Inflammatory macrophage treated with lipopolysaccharide for 4 hours (primary cell): ENCODE results near the gene HNRNPA2B1.
A peak's percentile ranks its signal among the peaks of the same experiment; 100 is the strongest.

Experiments used
- DNase-seq: peaks from one replicate; pipeline ENCODE4 v3.0.0-alpha.2; 2020

Gene HNRNPA2B1

DNA sequence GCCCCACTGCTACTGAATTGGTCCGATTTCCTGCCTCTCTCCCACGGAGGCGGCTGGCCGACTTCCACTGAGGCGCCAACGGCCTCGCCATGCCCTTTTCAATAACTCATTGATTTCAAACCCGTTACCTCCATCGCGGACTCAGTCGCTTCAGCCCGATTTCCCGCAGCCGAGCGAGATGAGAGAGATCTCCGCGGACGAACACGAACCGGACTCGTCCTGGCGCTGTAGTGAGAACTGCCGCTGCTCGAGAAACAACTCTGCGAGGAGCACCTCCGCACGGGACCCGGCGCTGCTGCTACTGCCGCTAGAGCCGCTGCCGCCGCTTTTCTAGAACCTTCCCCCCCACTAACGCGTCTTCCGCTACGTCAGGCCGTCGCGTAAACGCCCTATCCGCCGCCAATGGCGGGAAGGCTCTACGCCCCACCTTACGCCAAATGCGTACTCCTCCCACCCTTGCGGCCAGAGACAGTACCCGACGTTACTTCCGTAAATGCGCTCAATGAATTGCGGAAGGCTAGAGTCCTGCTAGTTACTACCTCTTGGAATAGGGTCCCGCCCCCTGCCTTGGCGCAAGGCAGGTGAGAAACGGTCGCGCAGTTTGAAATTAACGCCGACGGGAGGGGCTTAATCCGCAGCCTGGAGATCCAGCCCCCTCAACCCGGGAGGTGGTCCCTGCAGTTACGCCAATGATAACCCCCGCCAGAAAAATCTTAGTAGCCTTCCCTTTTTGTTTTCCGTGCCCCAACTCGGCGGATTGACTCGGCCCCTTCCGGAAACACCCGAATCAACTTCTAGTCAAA is at the start of gene HNRNPA2B1:
HNRNPA2B1 (minus strand) TSS at position 303 of the 803 bp plus-strand sequence; CDS start at position 134, 169 bp downstream.
- peak; percentile 96 for DNase-seq

DNA sequence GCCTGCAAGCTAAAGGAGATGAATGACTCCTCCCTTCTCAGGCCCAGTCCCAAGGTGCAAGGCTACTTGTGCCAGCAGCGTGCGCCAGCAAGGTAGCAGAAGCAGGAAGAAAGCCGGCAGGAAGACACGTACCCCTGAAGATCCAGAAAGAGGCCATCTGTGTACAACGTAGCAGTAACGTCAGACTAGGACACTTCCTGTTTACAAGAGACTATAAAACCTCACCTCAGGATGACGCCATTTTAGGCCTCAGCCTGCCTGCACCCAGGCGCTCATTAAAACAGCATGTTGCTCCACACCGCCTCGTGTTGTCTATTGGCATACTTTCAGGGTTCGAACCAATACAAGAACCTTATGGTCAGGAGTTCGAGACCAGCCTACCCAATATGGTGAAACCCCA is 49.7 kb upstream of the HNRNPA2B1 start:
- no peak for DNase-seq

DNA sequence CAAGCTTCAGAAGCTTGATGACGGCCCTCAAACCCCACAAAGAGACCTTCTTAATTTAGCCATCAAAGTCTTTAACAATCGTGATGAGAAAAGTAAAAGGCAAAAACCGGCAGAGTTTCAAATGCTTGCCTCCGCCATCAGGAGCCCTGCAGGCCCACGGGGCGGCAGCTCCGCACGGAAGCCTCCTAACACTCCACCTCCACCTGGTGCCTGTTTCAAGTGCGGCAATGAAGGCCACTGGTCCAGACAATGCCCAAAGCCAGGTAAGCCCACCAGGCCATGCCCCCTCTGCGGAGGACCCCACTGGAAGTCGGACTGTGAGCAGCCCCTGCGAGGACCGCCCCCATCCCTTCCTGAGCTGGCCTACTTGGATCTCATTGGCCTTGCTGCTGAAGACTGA is 44.6 kb upstream of the HNRNPA2B1 start:
- no peak for DNase-seq

DNA sequence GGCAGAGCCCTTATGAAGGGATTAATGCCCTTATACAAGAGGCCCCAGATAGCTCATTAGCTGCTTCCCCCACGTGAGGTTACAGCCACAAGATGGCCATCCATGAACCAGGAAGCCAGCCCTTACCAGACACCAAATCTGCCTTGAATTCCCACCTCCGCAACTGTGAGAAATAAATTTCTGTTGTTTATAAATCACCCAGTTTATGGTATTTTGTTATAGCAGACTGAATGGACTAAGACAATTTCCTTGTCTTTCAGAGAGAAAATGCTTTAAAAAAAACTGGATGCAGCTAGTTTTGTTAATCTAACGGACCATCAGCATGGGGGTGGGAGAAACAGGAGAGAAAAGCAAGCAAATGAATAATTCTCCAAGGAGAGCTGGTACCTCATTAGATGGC is 37.5 kb upstream of the HNRNPA2B1 start:
- DNase-seq: no peak

DNA sequence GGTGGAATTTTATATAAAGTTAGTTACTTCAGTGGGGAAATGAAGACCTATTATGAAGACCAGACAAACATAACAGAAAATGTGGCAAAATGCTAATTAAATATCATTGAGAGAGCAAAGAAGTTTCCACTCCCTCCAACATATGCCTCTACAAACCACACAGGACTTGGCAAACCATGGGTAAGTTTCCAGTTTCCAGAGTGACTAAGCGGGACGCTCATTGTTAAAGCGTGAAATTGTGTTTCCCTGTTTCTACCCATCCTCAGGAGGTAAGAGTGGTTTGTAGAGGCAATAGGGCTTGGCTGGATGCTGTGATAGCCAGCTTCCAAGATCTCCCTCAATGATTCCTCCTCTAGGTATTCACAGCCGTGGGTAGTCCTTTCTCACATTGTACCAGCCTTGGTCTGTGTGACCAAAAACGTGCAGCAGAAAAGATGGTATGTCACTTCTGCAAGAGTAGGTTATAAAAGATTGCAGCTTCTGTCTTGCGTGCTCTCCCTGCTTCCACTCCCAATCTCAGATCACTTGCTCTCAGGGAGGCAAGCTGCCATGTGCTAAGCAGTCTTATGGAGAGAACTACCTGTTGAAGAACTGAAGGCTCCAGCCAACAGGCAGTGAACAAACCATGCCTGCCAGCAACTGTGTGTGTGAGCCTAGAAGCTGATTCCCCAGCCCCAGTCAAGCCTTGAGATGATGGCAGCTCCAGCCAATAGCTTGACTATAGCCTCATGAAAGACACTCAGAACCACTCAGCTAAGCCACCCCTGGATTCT is 36.7 kb upstream of the HNRNPA2B1 start:
- peak; percentile 23 for DNase-seq

DNA sequence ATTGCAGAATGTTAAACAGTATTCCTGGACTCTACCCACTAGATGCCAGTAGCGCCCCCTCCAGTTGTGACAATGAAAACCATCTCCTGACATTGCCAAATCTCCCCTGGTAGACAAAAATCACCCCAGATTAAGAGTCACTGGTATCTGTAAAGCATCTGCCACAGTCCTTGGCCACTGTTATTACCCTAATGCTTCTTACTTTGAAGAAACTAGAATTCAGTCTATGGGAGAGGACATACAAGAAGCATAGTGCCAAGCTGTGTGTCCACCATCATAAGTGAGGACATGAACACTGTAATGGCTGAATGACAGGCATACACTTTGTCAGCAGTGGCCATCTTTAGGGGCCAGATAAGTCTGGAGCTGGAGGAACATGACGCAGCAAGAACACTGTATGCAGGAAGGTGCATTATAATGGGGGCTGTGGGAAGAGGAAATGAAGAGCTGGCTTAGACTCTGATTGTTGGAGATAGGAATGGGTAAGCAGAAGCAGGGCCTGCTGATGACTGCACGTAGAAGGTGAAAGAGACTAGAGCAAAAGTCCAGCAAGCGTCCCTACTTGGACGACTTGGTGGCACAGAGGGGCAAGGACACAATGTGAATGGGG is 33.5 kb upstream of the HNRNPA2B1 start:
- DNase-seq: no peak

DNA sequence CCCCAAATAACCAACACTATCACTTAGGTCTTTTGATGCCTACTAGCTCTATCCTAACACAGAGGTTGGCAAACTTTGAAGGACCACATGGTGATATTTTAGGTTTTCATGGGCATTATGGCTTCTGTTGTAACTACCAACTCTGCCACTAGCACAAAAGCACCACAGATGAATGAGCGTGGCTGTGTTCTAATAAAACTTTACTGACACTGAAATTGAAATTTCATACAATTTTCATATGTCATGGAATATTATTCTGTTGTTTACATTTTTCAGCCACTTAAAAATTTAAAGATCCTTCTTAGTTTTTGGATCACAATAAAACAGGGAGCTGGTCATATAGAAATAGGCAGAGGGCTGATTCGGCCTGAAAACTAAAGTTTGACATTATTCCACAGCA is 27.4 kb upstream of the HNRNPA2B1 start:
- DNase-seq: no peak

DNA sequence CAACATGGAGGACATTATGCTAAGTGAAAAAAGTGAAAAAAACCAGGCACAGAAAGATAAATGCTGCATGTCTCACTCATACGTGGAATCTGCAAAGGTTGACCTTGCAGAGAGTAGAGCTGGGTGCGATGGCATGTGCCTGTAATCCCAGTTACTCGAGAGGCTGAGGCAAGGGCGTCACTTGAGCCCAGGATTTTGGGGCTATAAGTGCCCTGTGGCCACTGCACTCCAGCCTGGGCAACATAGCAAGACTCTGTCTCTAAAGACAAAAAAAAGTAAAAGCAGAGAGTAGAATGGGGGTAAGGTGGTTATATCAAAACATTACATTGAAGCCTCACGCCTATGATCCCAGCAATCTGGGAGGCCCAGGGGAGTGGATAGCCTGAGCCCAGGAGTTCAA is 23.8 kb upstream of the HNRNPA2B1 start:
- no peak for DNase-seq

DNA sequence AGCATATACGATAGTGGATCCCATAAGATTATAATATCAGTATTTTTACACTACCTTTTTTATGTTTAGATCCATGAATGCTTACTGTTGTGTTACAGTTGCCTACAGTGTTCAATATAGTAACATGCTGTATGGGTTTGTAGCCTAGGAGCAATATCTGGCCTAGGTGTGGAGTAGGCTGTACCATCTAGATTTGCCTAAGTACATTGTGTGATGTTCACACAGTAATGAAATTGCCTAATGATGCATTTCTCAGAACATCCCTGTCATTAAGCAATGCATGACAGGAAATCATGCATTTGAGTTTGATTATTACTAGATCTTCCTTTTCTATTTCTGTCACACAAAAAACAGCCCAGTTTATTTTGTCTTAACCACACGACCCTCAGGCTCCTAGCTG is 15.5 kb upstream of the HNRNPA2B1 start:
- peak; percentile 71 for DNase-seq

DNA sequence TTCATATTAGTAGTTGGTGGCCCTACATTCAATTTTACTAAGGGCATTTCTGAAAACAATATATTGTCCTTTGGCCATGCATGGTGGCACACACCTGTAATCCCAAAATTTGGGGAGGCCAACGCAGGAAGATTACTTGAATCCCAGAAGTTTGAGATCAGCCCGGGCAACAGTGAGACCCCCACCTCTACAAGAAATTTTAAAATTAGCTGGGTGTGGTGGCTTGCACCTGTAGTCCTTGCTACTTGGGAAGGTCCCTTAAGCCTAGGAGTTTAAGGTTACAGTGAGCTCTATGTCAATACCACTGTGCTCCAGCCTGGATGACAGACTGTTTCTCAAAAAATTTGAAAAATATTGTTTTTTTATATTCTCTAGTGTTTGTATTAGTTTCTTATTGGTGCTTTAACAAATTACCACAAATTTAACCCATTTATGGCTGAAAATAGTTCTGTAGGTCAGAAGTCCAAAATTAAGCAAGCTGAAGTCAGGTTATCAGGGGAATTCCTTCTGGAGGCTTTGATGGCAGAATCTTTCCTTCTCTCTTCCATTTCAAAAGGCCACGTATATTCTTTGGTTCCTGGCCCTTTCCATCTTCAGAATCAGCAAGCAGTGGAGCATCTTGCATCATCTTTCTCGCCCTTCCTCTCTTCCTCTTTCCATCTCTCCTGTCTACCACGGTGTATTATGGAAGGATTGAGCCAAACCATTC is 13.4 kb upstream of the HNRNPA2B1 start:
- peak; percentile 14 for DNase-seq

DNA sequence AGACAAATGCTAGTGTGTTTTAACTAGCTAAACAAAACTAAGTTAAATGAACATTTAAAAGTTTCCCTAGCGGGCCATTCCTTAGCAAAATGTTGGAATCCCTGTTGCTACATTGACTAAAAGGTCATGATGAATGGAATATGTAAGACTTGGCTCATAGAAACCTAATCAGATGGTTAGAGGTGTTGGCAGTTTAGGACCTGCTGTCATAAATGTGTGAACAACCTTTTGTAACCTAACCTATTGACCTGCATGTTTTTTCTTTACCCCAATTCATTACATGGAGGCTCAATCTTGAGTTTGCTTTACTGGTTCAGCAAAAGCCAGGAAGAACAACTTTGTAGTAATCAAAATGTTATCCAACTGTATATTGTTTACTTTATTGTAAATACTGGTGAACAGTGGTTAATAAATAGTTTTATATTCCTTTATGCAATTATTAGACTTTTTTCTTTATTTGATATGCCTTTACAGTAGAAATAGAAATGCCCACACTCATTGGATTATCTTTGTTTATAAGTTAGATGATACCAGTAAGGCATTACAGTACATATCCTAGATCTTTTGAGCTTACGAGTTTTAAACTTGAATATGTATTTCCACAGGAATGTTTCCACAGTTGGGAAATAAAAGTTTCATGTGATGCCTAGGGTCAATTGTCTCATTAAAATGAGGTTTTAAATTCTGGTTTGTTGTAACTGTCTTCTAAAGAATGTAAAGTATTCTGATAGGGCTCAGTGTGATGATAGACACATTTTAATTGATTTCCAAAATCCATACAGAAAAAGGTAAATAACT is 12.6 kb upstream of the HNRNPA2B1 start:
- no peak for DNase-seq

DNA sequence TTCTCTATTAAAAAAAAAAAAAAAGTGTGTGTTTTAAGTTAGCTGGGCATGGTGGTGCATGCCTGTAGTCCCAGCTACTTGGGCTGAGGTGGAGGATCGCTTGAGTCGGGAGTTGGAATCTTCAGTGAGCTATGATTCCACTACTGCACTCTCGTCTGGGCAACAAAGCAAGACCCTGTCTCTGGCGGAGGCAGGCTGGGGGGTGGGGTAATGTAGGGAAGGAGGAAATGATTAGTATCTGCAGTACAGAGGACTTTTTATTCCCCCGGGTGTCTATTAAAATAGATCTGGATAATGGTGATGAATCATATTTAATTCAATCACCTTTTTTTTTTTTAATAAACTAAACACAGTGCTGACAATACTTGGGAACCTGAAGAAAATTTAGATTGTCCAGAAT is 7.5 kb upstream of the HNRNPA2B1 start:
- DNase-seq: no peak

DNA sequence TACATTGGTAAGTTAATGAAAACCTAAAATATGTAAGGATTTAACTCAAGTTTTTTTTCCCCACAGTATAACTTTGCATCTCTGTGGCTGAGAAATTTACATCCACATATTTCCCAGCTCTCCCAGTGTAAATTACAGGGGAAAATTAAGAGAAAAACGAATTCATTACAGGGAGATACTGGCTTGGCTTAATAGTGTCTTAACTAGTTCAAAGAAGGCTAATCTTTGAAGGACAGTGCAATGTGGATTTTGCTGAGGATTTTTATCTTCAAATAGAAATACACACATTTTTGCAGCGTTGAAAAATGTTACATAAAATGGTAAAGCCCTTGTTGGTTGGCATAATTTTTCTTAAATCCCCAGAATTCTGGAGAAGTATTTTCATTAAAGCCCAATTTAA is 2.5 kb upstream of the HNRNPA2B1 start:
- DNase-seq: no peak

DNA sequence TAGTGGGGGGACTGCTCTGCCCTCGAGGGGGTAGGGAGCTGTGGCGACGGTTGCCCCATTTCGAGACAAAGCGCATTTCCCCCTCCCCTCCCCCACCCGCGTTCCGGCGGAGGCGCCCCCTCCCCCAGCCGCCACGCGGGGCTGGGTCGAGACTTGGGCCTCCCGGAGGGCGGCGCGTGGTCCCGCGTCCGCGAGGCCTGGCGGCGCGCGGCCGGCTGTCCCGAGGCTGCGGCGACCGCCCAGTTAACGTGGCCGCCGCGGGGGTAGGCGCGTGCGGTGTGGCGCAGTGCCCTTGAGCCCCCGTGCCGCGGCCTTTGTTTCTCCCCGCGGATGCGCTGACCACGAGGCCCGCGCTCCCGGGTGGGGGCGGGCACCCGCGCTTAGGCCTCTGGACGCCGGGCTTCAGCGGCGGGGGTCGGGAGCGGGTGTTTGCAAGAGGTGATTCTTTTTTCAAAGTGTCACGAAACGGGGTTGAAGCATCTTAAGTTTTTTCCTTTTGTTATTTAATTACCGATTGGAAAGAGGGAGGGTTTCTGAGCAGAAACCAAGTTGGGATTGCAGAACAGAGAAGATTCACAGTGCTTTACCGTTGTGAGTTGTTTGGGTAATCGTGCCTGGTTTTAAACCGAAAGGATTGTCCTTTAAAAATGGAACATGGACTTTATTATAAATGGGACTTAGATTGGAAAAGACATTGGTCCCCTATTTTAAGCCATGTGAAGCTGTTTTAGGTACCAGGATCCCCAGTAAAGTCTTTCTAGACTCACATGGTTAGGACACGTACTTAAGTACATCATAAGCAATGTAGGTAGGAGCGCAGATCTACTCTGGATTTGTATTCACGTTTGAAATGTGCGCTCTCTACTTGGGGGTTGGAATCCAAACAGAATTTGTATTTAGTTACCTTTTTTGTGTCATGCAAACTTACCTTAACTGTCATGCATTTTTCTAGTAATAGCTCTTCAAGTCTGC is 1.8 kb upstream of the HNRNPA2B1 start:
- peak; percentile 40 for DNase-seq

DNA sequence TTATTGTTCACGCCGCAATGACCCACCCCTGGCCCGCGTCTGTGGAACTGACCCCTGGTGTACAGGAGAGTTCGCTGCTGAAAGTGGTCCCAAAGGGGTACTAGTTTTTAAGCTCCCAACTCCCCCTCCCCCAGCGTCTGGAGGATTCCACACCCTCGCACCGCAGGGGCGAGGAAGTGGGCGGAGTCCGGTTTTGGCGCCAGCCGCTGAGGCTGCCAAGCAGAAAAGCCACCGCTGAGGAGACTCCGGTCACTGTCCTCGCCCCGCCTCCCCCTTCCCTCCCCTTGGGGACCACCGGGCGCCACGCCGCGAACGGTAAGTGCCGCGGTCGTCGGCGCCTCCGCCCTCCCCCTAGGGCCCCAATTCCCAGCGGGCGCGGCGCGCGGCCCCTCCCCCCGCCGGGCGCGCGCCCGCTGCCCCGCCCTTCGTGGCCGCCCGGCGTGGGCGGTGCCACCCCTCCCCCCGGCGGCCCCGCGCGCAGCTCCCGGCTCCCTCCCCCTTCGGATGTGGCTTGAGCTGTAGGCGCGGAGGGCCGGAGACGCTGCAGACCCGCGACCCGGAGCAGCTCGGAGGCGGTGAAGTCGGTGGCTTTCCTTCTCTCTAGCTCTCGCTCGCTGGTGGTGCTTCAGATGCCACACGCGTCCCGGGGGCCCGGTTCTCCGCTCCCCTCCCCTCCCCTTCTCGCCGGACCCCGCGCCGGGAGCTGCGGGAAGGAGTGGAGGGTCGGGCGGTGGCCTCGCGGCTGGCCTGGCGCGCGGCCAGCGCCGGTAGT is 887 bp upstream of the HNRNPA2B1 start, which contains the start of gene CBX3:
CBX3 (plus strand) TSS at position 499 of the 772 bp plus-strand sequence. CDS start 1,254 bp downstream, outside the sequence.
- peak; percentile 83 for DNase-seq

DNA sequence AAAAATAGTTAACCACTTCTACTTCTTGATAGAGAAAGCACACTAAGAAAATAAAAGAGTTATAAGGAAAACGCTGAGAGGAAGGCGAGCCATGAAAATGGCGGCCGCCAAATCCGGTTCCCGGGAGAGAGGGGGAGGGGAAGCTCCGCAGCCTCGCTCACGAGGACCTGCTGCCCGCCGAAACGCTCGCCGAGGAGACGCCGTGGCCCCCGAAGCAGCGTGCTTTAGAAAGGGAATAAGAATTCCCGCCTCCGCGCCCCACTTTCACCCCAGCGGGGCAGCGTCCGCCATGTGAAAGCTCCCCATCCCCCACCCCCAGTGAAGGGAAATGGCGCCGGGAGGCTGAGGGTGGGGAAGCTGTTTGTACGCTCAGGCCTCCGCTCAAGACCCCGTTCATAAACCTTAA is 505 bp downstream of the HNRNPA2B1 start:
- DNase-seq: peak; percentile 60

DNA sequence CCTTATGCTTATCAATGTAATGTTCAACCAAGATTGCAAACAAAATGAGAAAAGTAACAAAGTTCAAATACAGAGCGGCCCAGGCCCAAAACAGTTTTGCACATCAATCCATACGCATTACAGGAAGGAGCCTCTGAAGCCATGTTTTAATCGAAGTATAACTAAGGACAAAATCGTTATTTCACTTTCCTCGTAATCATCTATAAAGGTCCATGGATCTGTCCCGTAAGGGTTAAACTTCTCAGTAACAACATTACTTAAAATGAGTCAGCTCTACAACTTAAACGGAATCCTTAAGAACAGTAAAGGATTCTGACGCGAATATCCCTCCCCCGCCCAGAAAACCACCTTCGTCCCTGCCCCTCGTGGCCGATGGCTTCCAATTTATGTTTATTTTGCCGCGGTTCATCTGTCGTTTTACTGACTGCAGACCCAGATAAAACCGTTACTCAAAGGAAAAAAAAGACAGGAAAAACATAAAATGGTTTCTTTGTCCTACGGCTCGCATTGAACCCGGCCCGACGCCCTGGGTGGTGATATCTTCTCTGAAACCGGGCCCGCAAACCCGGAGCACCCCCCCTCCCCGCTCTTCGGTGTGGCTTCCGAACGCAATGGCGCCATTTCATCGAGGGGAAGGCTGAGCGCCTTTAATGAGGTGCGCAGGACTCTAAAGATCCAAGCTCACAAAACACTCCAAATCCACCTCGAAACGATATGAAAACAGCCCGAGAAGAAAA is 1.1 kb downstream of the HNRNPA2B1 start:
- peak; percentile 63 for DNase-seq

DNA sequence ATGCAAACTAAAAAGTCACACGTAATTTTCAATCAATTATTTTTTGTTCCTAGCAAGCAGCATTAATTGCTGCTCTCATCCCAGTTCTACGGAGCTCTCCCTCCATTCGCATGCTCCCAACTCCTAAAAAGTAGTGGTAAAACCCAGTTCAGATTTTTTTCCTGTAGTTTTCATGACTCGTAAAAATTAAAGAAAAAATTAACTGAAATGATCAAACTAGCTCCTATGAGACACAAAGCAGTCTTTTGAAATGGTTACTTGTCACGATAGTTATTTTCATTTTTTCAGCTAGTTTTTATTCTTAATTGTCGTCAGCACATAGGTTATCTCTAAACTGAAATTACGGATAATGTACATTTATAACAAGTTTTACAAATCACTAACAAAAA is 1.8 kb downstream of the HNRNPA2B1 start:
- DNase-seq: no peak

DNA sequence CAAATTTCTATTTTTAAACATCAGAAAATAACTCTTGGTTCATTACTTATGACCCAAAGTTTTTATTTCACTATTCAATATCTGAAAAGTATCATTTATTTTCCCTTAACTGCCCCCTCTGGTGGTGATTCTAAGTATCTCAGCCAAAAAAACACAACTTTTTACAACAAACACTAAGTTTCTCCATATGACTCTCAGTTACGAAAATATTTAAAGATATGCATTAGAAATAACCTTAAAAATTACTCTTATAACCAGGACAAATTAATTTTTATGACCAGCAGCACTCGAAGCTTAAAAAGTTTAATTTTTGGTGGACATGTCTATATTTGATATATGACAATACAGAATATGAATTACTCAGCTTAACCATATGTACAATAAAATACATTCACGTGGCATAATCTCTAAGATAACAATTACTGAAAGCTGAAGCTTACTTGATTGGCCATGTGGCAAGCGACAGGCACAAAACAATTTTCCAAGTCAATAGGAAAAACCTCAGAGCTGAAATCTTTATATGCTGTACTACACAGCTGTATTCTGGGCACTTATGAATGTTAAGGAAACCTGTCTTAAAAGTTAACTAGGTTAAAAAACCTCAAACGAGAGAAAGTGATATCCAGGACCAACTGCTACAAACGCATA is 2.3 kb downstream of the HNRNPA2B1 start:
- peak; percentile 57 for DNase-seq
